K562 treated with DMSO at 1 percent for 24 hours (cell line): ENCODE data around the gene YTHDF2. TPM values are rescaled to one million over a fixed set of nuclear protein-coding genes. Genes with fewer than 3 reads are reported as not detected.

Experiments used
- total RNA-seq: library from RNA; unstranded; fragments of 300-600 nt; gene quantifications from 2 replicates; pipeline ENCODE4 v1.2.3, GENCODE V29; 2022; ENCODE audit warnings: low read depth; ENCODE audit not compliant: insufficient read depth

The YTHDF2 gene
- total RNA-seq = 62.3 and 66.8 TPM in 2 replicates

GRCh38 chr1:28736450-28737306 lies at the start of gene YTHDF2:
Gene YTHDF2, plus strand, starts transcription at chr1:28736940. Its CDS starts 181 bp downstream, at chr1:28737121.

GRCh38 chr1:28811766-28812668 lies 75.3 kb downstream of the YTHDF2 start, which contains the start of gene OPRD1:
Gene OPRD1, plus strand, starts transcription at chr1:28812170. Its CDS starts 214 bp downstream, at chr1:28812384.

Other genes with a start within 250 kb of the YTHDF2 start
- gene RCC1, start 230.9 kb upstream of the YTHDF2 start, total RNA-seq = 226 and 229 TPM in 2 replicates
- 34.3 and 36.4 TPM in 2 replicates for gene TRNAU1AP, start 183.9 kb upstream of the YTHDF2 start, total RNA-seq
- gene RAB42, start 144.7 kb upstream of the YTHDF2 start, total RNA-seq = 0.49 and 2.0 TPM in 2 replicates
- 49.8 and 54.3 TPM in 2 replicates for gene TAF12, start 93.9 kb upstream of the YTHDF2 start, total RNA-seq
- not detected in 2 replicates for gene RNU11, start 88.3 kb upstream of the YTHDF2 start, total RNA-seq
- gene GMEB1, start 68.2 kb upstream of the YTHDF2 start, total RNA-seq = 11.0 and 11.5 TPM in 2 replicates
- 0.06 and 0.10 TPM in 2 replicates for gene OPRD1, start 75.2 kb downstream of the YTHDF2 start, total RNA-seq
- 132 and 185 TPM in 2 replicates for gene EPB41, start 177.6 kb downstream of the YTHDF2 start, total RNA-seq